GM19452 (cell line): Measurements from ENCODE around the gene PNISR.

Source experiments
- ATAC-seq: cut with Tn5 transposase; IDR thresholded peaks from one replicate; pipeline ENCODE4 v1.9.1; 2021; ENCODE audit not compliant: unreplicated experiment

PNISR gene

DNA sequence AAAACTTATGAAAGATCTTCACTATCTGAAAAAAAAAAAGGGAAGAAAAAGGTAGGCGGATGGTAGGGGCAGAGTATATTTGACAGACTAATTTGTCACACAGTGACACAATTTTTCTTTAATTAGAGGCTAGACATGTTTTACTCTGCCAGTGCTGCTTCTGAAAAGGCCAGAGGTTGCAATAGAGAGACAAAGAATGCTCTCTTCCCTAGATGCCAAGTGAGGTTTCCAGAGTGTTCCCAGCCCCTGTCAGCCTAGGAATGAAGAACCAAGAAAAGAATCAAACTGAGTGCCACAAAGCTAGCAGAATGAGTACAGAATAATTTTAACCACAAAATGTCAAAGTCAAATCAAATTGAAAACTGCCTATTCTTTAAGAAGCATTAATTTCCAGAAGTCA, 13.0 kb downstream of the PNISR start:
- ATAC-seq = no peak

DNA sequence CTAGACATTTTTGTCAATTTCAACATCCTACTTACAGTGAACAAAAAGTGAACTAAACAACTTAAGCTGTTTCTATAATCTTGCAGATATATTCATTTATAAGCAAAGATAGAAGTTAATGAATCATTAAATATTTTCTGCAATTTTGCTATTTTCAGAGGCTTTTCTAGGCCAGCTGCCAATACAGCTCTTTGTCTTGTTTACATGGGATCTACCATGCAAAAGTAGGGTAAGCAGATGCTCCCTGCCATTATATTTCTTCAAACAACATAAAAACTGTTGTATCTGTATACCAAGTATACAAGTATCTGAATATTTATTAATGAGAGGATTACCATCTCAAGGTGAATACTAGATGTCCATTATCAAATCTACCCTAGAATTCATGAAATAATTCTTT, 15.4 kb downstream of the PNISR start:
- ATAC-seq = no peak

DNA sequence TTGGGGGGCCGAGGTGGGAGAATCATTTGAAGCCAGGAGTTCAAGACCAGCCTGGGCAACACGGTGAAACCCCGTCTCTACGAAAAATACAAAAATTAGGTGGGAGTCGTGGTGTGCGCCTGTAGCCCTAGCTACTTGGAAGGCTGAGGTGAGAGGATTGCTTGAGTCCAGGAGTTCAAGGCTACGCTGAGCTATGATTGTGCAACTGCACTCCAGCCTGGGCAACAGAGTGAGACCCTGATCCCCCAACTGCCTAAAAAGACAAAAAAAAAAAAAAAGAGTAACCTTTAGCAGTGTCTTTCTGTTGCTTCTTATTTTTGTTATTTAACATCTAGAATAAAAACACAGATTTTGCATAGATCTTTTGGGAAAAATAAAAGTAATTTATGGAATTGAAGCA, 18.0 kb downstream of the PNISR start:
- ATAC-seq = no peak

DNA sequence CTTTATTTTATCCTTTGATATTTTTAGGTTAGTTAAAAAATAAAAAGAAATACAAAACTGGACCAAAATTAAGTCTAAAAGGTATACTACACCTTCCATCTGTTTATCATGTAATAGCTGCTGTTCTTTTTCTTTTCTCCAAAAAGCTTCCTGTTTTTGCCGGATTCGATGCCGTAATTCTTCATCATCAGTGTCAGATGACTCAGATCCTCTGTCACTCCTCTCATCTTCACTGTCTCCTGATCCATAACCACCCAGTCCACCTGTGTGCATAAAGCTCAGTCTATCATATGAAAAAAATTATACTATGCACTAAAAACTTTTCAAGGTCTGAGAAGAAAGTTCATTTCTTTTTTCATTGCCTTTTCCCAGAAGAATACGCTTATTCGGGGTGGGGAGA, 22.7 kb downstream of the PNISR start:
- no peak for ATAC-seq

DNA sequence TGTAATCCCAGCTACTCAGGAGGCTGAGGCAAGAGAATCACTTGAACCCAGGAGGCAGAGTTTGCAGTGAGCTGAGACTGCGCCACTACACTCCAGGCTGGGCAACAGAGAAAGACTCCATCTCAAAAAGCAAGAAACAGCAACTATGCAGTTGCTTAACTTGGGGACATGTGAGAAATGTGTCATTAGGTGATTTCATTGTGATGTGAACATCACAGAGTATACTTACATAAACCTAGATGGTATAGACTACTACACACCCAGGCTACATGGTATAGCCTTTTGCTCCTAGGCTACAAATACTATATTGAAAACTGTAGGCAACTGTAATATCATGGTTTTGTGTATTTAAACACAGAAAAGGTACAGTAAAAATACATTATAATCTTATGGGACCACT, 27.8 kb downstream of the PNISR start:
- ATAC-seq = no peak

DNA sequence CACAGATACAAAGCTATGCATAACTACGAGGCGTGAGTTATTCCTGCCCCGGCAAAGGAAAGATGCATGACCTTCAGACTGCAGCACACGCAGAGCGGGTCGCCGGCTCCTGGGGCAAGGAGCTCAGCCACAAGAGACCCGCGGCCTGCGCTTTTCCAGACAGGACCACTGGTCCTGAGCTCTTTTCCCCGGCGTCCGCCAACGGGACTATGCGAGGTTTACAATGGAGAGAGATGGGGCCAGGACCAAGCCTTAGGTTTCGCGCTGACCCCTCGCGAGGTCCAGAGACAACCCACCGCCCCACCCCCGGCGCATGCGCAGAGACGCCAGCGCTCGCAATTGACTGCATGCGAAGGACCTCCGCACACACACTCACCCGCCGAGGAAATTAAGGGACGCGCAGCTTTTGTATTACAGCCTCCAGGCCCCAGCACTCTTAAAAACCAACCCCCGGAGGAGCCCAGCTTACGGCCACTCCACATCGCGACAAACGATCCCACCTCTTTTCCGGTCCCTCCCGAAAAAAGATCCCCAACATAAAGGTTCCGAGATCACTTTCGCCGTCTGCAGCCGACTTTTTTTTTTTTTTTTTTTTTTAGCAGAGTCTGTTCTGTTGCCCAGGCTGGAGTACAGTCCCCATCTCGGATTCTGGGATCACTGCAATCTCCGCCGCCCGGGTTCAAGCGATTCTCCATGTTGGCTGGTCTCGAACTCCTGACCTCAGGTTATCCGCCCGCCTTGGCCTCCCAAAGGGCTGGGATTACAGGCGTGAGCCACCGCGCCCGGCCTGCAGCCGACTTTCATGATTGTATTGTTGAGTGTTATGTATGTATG, 31.2 kb downstream of the PNISR start, which contains the start of gene COQ3:
Gene COQ3 (minus strand): TSS at position 498 of the 834 bp plus-strand sequence. CDS start 16 bp downstream, at position 482.
- ATAC-seq = peak; percentile 76

DNA sequence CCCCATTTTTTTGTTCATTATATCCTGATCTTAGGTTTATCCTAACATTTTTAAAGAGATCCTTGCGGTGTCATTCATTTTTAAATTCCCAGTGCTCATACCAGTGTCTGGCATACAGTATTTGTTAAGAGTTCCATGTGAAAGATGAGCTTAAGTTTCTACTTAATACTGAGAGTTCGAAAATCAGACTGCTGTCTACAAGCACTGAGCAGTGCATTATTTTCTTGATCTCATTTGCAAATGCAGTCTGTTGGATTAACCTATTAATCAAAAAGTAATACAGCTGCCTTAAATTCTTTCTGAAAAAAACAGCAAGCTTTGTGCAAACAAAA, 31.8 kb downstream of the PNISR start:
- peak; percentile 10 for ATAC-seq

DNA sequence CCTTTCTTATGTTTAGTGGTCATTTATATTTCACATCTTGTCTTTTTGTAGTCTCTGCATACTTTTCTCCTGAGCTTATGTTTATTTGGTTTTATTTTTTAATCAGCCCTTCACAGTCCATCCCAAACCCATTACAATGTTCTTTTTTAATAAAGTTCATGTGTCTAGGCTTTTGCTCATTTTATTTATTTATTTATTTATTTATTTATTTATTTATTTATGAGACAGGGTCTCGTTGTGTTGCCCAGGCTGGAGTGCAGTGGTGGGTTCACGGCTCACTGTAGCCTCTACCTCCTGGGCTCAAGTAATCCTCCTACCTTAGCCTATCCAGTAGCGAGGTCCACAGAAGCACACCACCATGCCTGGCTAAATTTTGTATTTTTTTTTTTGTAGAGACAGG, 34.2 kb downstream of the PNISR start:
- ATAC-seq = no peak

DNA sequence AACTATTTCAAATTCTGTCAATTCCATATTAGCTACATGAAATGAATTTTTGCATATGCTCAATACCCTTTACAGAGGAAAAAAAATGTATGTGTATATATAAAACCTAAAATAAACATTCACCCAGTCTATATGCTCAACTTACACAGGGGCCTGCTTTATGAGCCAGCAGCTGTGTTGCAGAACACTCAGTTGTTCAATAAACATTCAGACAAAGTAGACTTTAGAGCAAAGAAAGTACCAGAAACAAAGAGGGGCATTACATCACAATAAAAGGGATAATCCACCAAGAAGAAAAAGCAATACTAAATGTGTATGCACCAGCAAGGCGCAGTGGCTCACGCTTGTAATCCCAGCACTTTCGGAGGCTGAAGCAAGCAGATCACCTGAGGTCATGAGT, 40.6 kb downstream of the PNISR start:
- ATAC-seq = no peak

DNA sequence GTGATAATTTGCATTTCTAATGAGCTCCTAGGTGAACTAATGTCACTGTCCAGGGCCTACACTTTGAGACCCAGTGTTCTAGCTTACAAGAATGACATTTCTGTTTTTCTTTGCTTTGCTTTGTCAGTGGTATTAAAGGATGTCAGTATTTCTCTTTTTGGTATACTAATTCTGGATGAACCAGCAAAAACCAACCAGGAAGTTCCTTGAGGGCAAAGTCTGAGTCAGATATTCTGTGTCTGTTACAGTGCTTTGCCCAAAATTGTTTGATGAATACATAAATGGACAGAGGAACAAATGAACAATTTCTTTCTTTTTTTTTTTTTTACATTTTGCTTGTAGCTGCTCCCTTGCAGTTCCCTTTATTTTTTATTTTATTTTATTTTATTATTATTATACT, 46.5 kb downstream of the PNISR start:
- no peak for ATAC-seq

DNA sequence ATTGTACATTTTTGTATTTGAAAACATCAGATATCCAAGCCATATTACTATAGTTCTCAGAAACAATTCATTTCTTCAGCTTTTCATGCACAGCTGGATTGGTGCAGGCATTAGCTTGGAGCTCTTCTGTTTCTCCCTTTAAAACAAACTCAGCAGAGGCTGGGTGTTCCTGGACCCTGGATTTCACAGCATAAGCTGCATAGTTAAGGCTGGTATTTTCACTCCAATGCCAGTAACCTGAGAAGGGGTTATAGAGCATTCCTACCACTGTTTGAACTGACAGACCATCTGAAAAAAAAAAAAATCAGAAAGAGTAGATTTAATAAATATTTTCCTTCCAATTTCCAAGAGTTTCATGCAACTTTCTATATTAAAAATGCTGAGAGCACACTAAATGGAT, 55.6 kb downstream of the PNISR start:
- ATAC-seq = no peak

DNA sequence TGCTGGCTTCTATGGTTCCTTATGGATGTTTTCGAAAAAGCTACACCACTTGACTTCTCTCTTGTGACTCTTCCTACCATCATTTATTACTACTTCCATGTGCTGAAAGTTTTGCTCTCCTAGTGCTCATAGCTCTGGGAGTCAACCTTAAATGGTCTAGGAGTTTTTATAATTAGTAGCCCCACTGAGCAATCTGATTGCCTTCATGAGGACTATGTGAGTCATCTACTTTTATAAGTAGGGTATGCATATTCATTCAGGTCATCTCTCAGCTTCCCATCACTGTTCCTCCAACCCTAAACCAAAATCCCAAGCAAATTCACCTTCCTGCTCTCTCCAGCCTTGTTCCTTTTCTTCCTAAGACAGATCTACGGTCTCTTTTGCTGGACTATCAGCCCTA, 58.3 kb downstream of the PNISR start:
- ATAC-seq = no peak

DNA sequence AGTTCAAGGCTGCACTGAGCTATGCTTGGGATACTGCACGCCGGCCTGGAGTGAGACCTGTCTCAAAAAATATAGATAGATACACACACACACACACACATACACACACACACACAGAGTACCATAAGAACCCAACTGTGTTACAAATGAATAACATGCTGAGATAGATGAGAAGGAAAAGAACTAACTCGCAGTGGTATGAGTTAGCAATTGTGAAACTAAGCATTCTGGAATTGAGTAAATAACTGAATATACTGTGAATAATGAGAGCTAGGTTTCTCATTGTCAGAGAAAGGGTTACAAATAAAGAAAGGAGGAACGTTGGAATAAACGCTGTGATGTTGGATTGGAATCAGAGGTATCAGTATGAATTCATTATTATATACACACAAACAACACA, 61.1 kb downstream of the PNISR start:
- peak; percentile 79 for ATAC-seq

DNA sequence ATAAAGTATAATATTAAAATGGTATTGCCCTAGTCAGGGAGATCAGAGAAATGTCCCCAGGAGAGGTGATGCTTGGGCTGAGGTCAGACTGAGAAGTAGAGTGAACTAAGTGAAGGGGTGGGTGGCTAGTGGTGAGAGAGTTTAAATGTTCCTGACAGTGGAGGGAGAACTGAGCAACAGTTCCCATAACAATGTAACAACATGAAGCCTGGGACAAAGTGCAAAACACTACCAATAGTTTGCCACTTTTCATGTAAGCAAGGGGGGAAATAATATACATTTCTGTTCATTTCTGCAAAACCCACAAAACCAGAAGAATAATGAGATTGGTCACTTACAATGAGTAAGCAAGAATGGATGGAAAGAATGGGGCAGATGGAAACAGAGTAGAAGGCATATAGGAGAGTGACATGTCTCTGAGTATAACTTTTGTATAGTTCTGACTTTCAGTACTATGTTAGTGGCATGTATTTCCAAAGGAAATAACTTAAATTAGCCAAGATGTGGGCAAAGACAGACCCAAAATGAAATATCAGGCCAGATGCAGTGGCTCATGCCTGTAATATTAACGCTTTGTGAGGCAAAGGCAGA, 62.3 kb downstream of the PNISR start:
- no peak for ATAC-seq

DNA sequence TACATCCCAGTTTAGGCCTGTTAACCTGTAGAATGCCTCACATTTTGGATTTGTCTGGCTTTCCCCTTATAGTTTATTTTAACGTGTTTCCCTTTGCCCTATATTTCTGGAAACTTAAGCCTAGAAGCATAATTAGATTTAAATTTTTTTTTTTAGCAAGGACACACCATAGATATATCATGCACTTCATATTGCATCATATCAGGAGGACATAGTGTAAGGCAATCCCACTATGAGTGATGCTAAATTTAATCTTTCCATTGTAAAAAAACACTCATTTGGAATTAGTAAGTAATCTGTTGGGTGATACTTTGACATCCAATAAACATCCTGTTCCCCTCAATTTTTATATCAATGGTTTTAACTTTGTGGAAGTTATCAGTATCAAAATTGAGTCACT, 65.3 kb downstream of the PNISR start:
- no peak for ATAC-seq

DNA sequence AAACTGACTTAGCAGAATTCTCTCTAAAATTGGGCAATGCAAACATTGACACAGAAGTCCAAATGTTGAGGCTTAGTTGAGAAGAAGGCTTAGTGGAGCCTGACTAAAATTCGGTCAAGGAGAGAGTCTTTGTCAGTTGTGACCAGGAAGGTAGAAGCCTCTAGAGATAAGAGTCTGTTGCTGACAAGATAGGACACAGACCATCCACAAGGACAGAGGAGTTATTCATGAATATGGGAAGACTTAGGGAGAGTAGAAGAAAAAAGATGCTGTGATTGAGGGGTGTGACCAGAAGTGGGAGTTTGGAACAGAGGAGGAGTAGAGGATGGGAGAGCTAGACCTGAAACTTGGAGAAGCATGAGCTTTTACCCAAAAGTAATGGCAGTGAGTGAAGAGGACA, 68.5 kb downstream of the PNISR start:
- no peak for ATAC-seq

DNA sequence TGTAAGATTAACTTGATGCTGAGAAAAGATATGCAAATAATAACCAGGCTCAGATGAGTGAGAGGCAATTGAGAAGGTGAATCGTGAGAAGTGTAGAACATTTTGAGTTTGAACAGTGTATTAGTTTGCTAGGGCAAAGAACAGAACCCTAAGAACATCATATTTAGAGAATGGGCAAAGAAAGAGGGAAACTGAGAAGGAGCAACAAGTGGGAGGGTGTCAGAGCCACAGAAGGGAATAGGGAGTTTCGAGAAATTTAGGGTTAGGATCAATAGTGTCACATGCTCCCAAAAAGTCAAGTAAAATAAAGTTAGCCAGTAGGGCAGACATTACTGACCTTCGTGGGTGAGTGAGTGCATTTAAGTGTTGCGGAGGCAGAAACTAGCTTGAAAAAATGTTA, 70.1 kb downstream of the PNISR start:
- ATAC-seq = no peak

DNA sequence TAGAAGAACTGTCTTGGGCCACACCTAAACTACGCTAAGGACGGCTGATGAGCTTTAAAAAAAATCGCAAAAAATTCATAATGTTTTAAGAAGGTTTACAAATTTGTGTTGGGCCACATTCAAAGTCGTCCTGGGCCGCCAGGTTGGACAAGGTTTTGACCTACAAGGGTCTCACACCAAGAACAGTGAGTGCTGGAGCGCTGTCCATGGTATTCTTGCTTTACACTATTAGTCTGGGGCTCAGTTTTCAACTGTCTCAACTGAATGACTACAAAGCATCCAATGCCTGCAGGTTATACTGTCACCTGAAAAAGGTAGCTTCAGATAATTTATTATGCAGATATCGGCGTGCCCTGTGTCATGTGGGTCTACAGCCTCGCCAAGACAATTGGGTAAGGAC, 72.0 kb downstream of the PNISR start:
- ATAC-seq = no peak

DNA sequence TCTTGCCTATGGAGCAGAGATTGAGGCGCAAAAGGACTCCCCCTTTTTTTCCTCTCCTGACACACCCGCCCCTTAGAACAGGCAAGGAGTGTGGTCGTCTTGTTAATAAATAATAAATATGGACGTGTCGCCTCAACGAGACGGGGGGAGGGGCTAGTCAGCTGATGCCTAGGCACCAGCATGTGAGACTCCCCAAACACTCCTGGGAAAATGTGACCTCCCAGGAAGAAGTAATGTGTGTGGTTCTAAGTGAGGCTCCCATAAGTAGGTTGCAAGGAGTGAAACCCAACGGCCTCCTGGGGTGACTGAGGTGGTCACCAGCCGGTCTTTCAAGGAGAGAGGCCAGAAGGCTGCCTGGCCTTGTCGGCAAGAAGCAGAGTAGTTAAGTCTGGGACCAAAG, 74.5 kb downstream of the PNISR start:
- no peak for ATAC-seq

DNA sequence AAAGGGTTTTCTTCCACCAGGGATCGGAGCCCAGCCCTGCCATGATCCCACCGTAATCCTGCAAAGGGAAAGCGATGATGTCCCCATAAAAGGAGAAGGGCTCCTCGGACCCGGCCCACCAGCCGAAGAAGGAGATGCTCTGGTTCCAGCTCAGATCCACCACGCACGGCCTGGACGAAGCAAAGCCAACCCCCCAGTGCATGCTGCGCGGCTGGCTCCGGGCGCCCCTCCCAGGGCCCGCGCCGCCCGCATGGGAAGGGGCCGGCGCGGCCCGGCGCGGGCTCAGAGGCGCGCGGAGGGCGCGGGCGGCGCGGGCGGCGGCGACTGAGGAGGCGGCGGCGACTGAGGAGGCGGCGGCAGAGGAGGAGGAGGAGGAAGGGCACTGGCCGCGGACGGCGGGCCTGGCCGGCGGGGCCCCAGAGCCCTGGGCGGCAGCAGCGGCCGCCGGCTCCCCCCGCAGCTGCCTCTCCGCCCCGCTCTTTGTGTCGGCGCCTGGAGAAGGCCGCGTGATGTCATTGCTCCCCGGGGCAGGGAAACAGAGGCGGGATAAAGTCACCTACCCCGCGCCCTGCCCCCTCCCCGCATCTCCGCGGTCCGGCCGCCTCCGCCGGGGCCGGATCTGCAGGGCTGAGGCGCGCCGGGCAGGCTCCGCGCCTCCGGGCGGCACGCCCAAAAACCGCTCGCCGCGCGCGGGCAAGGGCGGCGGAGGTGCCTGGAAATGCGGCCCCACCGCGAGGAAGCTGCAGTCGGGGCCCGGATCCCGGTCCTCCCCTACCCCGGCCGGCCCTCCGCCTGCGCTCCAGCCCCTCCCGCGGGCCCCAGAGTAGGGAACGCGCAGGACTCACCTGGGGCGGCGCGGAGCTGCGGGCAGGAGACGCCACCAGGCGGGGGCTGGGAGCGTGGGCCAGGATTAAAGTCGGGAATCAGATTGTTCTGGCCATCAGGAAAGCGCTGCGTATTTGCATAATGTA, 75.7 kb downstream of the PNISR start, which contains the start of gene FAXC:
Gene FAXC (minus strand): TSS at position 504 of the 971 bp plus-strand sequence. CDS start 302 bp downstream, at position 202.
- ATAC-seq = peak; percentile 57
